KMS-11 (cell line): ENCODE results near the gene XRCC3.

Experiments
- H2AFZ ChIP-seq: fragments of 200-600 bp; sonication (generic); 2 replicates; pipeline ENCODE4 v1.6.1; 2016; ENCODE audit warnings: antibody characterized with exemption, mixed run types, low read depth
- H3K27ac ChIP-seq: fragments of 200-600 bp; sonication (generic); 2 replicates; pipeline ENCODE4 v1.6.1; 2016; ENCODE audit warnings: mild to moderate bottlenecking, mixed run types
- H3K27me3 ChIP-seq: fragments of 200-600 bp; sonication (generic); 2 replicates; pipeline ENCODE4 v1.6.1; 2017; ENCODE audit warnings: mild to moderate bottlenecking, low read depth, mixed run types, moderate library complexity; ENCODE audit not compliant: insufficient read depth
- H3K36me3 ChIP-seq: fragments of 200-600 bp; sonication (generic); 2 replicates; pipeline ENCODE4 v1.6.1; 2017; ENCODE audit warnings: mild to moderate bottlenecking, mixed run types; ENCODE audit not compliant: insufficient read depth
- H3K4me1 ChIP-seq: fragments of 200-600 bp; sonication (generic); 2 replicates; pipeline ENCODE4 v1.6.1; 2016; ENCODE audit warnings: mild to moderate bottlenecking, low read depth, mixed run types; ENCODE audit not compliant: poor library complexity, severe bottlenecking
- H3K4me2 ChIP-seq: fragments of 200-600 bp; sonication (generic); 2 replicates; pipeline ENCODE4 v1.7.0; 2016; ENCODE audit warnings: mild to moderate bottlenecking, mixed run types
- H3K4me3 ChIP-seq: fragments of 200-600 bp; sonication (generic); IDR thresholded peaks from 2 replicates; pipeline ENCODE4 v1.6.1; 2017; ENCODE audit warnings: low read depth, low read length, mixed read lengths; ENCODE audit not compliant: insufficient read depth
- H3K79me2 ChIP-seq: fragments of 200-600 bp; sonication (generic); 2 replicates; pipeline ENCODE4 v1.6.1; 2016; ENCODE audit warnings: low read depth, mixed run types; ENCODE audit not compliant: insufficient read depth
- H3K9ac ChIP-seq: fragments of 200-600 bp; sonication (generic); 2 replicates; pipeline ENCODE4 v1.6.1; 2016; ENCODE audit warnings: mild to moderate bottlenecking, mixed run types
- H4K20me1 ChIP-seq: fragments of 200-600 bp; sonication (generic); 2 replicates; pipeline ENCODE4 v1.6.1; 2016; ENCODE audit warnings: mild to moderate bottlenecking, mixed run types; ENCODE audit not compliant: insufficient read depth
- CTCF ChIP-seq: fragments of 200-600 bp; sonication (generic); conservative IDR thresholded peaks from 2 replicates; pipeline ENCODE4 v1.6.1; 2017; ENCODE audit warnings: low read depth, mild to moderate bottlenecking, antibody characterized with exemption, low read length, moderate library complexity, mixed read lengths

The XRCC3 gene

DNA sequence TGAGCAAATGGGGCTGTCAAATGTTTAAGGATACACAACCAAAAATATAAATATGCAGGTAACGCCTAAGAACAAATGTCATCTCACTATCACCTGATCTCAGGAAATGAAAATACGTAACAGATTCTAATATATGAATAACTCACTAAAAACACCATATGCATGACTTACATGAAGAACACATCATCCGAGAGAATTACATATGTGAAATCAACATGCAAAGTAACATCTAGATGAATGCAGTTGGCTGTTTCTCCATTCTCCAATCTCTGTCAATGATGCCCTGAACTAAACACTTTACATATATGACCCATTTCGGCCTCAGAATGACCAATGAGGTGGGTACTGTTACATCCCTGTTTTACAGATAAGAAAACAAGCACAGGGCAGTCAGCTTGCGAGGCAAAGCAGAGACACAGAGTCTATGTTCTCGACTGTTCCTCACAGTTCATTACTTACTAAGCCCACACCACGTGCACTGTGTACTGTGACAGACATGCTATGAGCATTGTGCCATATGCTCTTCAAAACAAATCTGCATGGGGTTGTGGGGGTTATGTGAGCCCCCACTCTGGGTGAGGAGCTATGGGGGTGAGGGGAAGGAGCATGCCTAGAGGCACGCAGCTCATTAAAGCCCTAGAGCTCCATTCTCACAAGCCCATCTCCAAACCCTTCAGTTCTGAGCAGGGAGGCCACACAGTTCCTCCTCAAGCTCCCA, 43.0 kb upstream of the XRCC3 start:
- Histone ChIP-seq H3K4me3 (no peak overlapping the region), H3K4me1 (no peaks in the 10 kb centered on the region), H3K27ac (no peak overlapping the region), H3K9ac (no peak overlapping the region), H3K79me2 (no peaks in the 10 kb centered on the region), H3K27me3 (no peaks in the 10 kb centered on the region), H3K36me3 (no peaks in the 10 kb centered on the region), H2AFZ (no peak overlapping the region), H4K20me1 (no peaks in the 10 kb centered on the region), H3K4me2 (no peak overlapping the region)
- no peak for TF ChIP-seq CTCF

DNA sequence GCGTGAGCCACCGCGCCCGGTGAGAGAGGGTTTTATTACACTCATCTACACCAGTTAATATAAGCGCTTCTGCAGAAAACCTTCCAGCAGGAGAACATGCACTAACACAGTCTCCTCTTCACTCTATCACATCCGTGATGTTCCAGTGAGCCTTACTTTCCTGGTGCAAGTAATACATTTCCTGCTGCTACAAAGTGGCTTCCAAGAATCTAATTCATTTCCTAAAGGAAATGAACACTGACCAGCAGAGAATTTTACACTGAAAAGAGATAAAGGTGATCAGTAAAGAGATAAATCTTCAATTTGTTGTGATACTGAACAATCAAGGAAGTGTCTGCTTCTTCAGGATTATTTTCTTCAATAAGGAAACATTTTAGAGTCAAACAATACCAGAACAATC, 39.8 kb upstream of the XRCC3 start:
- no peaks in the 10 kb centered on the region for H4K20me1 ChIP-seq
- no peak overlapping the region for H2AFZ ChIP-seq
- H3K27ac ChIP-seq: no peak overlapping the region
- H3K4me3 ChIP-seq: no peak overlapping the region
- H3K79me2 ChIP-seq: no peaks in the 10 kb centered on the region
- no peak overlapping the region for H3K9ac ChIP-seq
- no peak overlapping the region for H3K4me2 ChIP-seq
- H3K36me3 ChIP-seq: no peaks in the 10 kb centered on the region
- no peaks in the 10 kb centered on the region for H3K4me1 ChIP-seq
- no peak for TF ChIP-seq CTCF
- H3K27me3 ChIP-seq: no peaks in the 10 kb centered on the region

GRCh38 chr14:103753774-103754173, 38.5 kb upstream of the XRCC3 start:
- Histone ChIP-seq H3K4me3 (no peak overlapping the region), H2AFZ (no peak overlapping the region), H3K4me2 (no peak overlapping the region), H3K4me1 (peaks cover 4% of the 10 kb centered on the region), H3K36me3 (no peaks in the 10 kb centered on the region), H3K27me3 (no peaks in the 10 kb centered on the region), H3K79me2 (no peaks in the 10 kb centered on the region), H3K27ac (no peak overlapping the region), H4K20me1 (no peaks in the 10 kb centered on the region), H3K9ac (no peak overlapping the region)
- TF ChIP-seq CTCF: no peak

DNA sequence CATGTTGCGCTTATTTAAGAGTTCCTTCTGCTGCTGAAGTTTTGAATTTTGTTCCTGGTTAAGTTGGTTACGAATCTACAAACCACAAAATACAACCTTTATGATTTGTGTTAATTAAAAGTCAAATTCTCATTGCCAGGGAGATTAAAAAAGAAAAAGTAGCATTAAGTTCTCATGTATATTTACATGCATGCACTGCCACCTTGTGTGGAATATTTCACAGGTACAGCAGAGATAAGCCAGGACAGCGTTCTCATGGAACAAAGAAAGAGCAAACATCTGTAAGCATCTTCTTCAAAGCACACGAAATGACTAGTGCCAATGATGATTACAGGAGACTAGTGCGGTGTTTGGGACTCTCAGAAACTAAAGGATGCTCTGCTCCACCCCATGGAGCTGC, 34.6 kb upstream of the XRCC3 start:
- no peak overlapping the region for H3K4me2 ChIP-seq
- peaks cover 12% of the 10 kb centered on the region for H3K4me1 ChIP-seq
- no peaks in the 10 kb centered on the region for H3K27me3 ChIP-seq
- H2AFZ ChIP-seq: no peak overlapping the region
- no peak overlapping the region for H3K27ac ChIP-seq
- H4K20me1 ChIP-seq: no peaks in the 10 kb centered on the region
- H3K36me3 ChIP-seq: no peaks in the 10 kb centered on the region
- H3K4me3 ChIP-seq: no peak overlapping the region
- TF ChIP-seq CTCF: no peak
- no peak overlapping the region for H3K9ac ChIP-seq
- no peaks in the 10 kb centered on the region for H3K79me2 ChIP-seq
